ENCODE data around the gene PKHD1. TPM values are rescaled to one million over a fixed set of nuclear protein-coding genes. Genes with fewer than 3 reads are reported as not detected.

PKHD1 gene
- total and polyA plus RNA-seq, 2 experiments from 2014 or later = 0.47 to 3.3 TPM

DNA sequence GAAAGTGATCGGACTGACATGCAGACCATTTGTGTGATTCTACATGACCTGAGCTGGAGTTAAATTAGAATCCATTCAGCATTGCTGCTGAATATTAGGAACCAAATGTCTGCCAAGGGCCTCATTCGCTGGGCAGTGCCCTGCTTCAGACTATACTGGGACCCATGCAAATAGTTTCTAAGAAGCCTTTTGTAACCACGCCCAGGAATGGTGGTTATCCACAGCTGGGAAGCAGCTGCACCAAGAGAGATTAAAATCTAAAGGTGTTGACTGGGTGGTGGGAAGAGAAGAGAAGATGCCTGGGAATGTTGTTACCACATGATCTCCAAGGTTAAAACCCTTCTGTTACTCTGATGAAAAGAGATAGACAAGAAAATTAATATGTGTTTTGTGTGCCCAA is 156.8 kb downstream of the PKHD1 start:
- H3K4me2 ChIP-seq = no peak overlapping the region
- TF ChIP-seq EZH2 (IDR thresholded peaks at IDR 0.05; ENCODE audit: borderline replicate concordance) (no peak), EZH2phosphoT487 (IDR thresholded peaks at IDR 0.05; ENCODE audit: low read depth, severe bottlenecking, unreplicated experiment) (no peak)
- TF ChIP-seq, protein P1, sequence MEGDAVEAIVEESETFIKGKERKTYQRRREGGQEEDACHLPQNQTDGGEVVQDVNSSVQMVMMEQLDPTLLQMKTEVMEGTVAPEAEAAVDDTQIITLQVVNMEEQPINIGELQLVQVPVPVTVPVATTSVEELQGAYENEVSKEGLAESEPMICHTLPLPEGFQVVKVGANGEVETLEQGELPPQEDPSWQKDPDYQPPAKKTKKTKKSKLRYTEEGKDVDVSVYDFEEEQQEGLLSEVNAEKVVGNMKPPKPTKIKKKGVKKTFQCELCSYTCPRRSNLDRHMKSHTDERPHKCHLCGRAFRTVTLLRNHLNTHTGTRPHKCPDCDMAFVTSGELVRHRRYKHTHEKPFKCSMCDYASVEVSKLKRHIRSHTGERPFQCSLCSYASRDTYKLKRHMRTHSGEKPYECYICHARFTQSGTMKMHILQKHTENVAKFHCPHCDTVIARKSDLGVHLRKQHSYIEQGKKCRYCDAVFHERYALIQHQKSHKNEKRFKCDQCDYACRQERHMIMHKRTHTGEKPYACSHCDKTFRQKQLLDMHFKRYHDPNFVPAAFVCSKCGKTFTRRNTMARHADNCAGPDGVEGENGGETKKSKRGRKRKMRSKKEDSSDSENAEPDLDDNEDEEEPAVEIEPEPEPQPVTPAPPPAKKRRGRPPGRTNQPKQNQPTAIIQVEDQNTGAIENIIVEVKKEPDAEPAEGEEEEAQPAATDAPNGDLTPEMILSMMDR (IDR thresholded peaks at IDR 0.05; ENCODE audit: poor library complexity) = no peak
- no peaks in the 10 kb centered on the region for H3K9me2 ChIP-seq (replicated peaks; ENCODE audit: insufficient read depth)
- 90% methylated on average over 3 of the region's 3 CpGs for WGBS (ENCODE audit: low lambda C conversion rate, missing lambda C conversion rate)
- H3K4me1 ChIP-seq (ENCODE audit: insufficient read depth) = no peaks in the 10 kb centered on the region
- H4K20me1 ChIP-seq (ENCODE audit: insufficient read depth, poor library complexity, severe bottlenecking) = no peaks in the 10 kb centered on the region
- DNase-seq (ENCODE audit: low spot score) = no peak
- no peak overlapping the region for H2AFZ ChIP-seq
- H3K9me3 ChIP-seq (ENCODE audit: low read depth) = no peaks in the 10 kb centered on the region
- no peak overlapping the region for H3K27ac ChIP-seq
- no peaks in the 10 kb centered on the region for H3K36me3 ChIP-seq (replicated peaks; ENCODE audit: insufficient read depth, low read depth)
- H3K79me2 ChIP-seq = no peaks in the 10 kb centered on the region
- H3K27me3 ChIP-seq = no peaks in the 10 kb centered on the region
- H3K4me3 ChIP-seq = no peak overlapping the region

DNA sequence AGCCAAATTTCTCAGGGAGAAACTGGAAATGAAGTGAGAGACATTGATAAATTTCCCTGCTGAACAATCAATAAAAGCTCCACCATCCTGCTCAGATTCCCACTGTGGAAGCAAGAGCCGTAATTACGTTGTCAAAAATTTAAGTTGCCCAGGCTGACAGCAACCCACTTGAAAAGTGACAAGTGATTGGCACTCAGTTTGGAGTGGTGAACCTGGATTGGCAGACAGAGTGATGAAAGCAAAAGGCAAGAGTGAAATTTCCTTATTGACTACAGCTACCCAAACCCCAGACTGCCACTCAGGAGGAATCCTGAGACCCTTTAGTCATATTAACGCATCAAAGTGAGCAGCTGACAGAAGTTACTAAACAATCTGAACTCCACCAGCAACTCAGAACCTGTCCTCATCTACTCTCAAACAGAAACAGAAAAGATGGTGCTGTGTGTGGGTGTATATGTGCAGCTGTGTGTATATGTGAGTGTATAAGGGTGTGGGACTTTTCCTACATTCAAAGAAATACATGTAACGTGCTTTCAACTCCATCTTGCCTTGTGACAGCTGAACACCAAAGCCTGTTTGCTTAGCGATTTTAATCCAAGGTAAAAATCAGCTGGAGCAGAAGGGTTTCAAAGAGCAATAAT is 157.4 kb downstream of the PKHD1 start:
- Histone ChIP-seq H3K9me3 (ENCODE audit: low read depth) (no peaks in the 10 kb centered on the region), H3K27ac (no peak overlapping the region), H3K4me3 (no peak overlapping the region), H3K9me2 (replicated peaks; ENCODE audit: insufficient read depth) (no peaks in the 10 kb centered on the region), H3K36me3 (replicated peaks; ENCODE audit: insufficient read depth, low read depth) (no peaks in the 10 kb centered on the region), H3K4me1 (ENCODE audit: insufficient read depth) (no peaks in the 10 kb centered on the region), H3K27me3 (no peaks in the 10 kb centered on the region), H3K4me2 (no peak overlapping the region), H2AFZ (no peak overlapping the region), H3K79me2 (no peaks in the 10 kb centered on the region), H4K20me1 (ENCODE audit: insufficient read depth, poor library complexity, severe bottlenecking) (no peaks in the 10 kb centered on the region)
- WGBS (ENCODE audit: low lambda C conversion rate, missing lambda C conversion rate) = 92% methylated on average over 5 of the region's 5 CpGs
- no peak for TF ChIP-seq EZH2 (IDR thresholded peaks at IDR 0.05; ENCODE audit: borderline replicate concordance)
- TF ChIP-seq, protein P1 (IDR thresholded peaks at IDR 0.05; ENCODE audit: poor library complexity) = no peak
- no peak for TF ChIP-seq EZH2phosphoT487 (IDR thresholded peaks at IDR 0.05; ENCODE audit: low read depth, severe bottlenecking, unreplicated experiment)
- DNase-seq (ENCODE audit: low spot score) = no peak

DNA sequence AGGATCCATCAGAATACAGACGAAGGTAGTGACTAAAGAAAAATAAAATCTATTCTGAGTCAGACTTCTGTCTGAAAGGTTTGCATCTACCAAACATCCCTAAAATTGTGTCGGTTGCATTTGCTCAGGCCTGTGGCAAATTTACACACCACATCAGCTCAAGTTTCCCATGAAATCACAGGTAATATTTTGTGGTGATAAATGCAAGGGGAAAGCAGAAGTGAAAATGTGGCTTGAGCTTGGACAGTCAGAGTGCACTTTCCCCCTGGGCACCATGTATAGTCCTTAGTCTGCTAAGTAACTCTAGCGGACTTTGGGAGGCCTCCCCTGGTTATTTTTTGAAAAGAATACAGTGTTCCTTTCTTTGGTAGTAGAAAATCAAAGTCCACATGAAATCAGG is 159.1 kb downstream of the PKHD1 start:
- no peak overlapping the region for H2AFZ ChIP-seq
- no peaks in the 10 kb centered on the region for H4K20me1 ChIP-seq (ENCODE audit: insufficient read depth, poor library complexity, severe bottlenecking)
- no peaks in the 10 kb centered on the region for H3K36me3 ChIP-seq (replicated peaks; ENCODE audit: insufficient read depth, low read depth)
- no peaks in the 10 kb centered on the region for H3K9me2 ChIP-seq (replicated peaks; ENCODE audit: insufficient read depth)
- no peak for TF ChIP-seq EZH2 (IDR thresholded peaks at IDR 0.05; ENCODE audit: borderline replicate concordance)
- TF ChIP-seq, protein P1 (IDR thresholded peaks at IDR 0.05; ENCODE audit: poor library complexity) = no peak
- TF ChIP-seq EZH2phosphoT487 (IDR thresholded peaks at IDR 0.05; ENCODE audit: low read depth, severe bottlenecking, unreplicated experiment) = no peak
- no peak overlapping the region for H3K27ac ChIP-seq
- no peak for DNase-seq (ENCODE audit: low spot score)
- H3K4me3 ChIP-seq = no peak overlapping the region
- H3K27me3 ChIP-seq = no peaks in the 10 kb centered on the region
- WGBS (ENCODE audit: low lambda C conversion rate, missing lambda C conversion rate) = 78% methylated on average over 3 of the region's 3 CpGs
- H3K9me3 ChIP-seq (ENCODE audit: low read depth) = no peaks in the 10 kb centered on the region
- H3K4me2 ChIP-seq = no peak overlapping the region
- no peaks in the 10 kb centered on the region for H3K79me2 ChIP-seq
- no peaks in the 10 kb centered on the region for H3K4me1 ChIP-seq (ENCODE audit: insufficient read depth)

All from hepatocyte (in vitro differentiated cells).